ENCODE results near the gene PYGO2.

PYGO2 gene

DNA sequence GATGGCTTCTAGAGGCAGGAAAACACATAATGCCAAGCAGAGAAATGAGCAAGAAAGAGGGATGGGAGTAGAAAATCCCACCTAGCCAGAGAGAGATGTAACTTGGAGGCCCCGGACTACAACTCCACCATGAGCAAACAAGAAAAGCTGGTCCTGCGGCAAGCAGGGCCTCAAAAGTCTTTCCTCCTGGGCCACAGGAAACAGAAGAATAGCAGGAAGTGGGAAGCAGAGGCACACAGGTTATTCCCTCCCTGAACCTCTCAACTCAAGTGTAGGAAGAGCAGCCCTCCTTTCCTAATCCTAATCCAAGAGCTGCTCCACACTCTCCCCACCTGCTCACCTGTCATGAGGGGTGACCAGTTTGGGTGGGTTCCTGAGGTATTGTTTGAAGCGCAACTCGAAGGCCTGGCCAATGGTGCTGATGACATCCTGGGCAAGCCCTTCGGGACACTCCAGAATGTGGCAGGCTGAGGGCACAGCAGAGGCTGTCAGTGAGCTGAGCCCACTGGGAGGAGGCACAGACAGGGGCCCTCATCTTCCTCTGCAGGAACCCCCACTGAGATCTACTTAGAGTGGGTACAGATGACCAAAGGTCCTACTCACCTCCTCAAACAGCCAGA, 5.9 kb upstream of the PYGO2 start:
- Mint-ChIP-seq H3K4me3 (no peak overlapping the region), H3K27me3 (no peaks in the 10 kb centered on the region), H3K36me3 (peaks cover 44 to 60% of the 10 kb centered on the region in 2 donors), H3K27ac (peak overlapping the region; percentile 85), H3K9me3 (no peaks in the 10 kb centered on the region), H3K4me1 (peaks cover 36 to 61% of the 10 kb centered on the region in 2 donors)
- no peak for ATAC-seq (replicated peaks)
- no peak for DNase-seq

DNA sequence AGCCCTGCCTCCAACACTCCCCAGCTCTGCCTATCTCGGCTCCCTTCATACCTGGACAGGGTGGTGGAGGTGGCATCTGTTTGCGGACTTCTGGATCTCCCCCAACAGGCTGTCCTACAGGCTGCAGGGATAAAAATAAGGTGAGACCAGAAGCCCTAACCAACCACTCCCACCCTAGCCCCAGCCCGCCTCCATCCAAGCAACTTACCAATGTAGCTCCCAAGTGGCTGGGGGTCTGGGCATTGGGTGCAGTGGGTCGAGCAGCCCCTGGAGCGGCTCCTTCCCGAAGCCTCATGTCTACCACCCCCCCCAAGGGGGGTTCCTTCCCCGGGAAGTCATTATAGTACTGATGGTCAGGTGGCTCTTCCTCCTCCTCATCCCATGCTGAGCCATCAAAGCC, 4.5 kb upstream of the PYGO2 start:
- Mint-ChIP-seq H3K9me3 (no peaks in the 10 kb centered on the region), H3K27me3 (no peaks in the 10 kb centered on the region), H3K36me3 (peaks cover 41 to 56% of the 10 kb centered on the region in 2 donors), H3K27ac (no peak overlapping the region), H3K4me1 (peaks cover 27 to 54% of the 10 kb centered on the region in 2 donors), H3K4me3 (no peak overlapping the region)
- ATAC-seq (replicated peaks) (no peak), DNase-seq (no peak)

DNA sequence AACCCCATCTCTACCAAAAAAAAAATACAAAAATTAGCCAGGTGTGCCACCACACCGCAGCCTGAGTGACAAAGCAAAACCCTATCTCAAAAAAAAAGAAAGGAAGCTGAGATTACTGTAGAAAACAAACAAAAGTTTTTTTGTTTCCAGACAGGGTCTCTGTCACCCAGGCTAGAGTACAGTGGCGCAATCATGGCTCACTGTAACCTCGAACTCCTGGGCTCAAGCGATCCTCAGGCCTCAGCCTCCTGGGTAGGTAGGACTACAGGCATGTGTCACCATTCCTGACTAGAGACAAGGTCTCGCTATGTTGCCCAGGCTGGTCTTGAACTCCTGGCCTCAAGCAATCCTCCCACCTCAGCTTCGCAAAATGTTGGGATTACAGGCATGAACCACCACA, 2.8 kb upstream of the PYGO2 start:
- peak overlapping the region; percentile 20 for H3K27ac Mint-ChIP-seq
- H3K9me3 Mint-ChIP-seq, result no peaks in the 10 kb centered on the region
- H3K27me3 Mint-ChIP-seq, result no peaks in the 10 kb centered on the region
- no peak for DNase-seq
- no peak for ATAC-seq (replicated peaks)
- peaks cover 40 to 52% of the 10 kb centered on the region in 2 donors for H3K36me3 Mint-ChIP-seq
- H3K4me1 Mint-ChIP-seq, result peaks cover 20 to 53% of the 10 kb centered on the region in 2 donors
- H3K4me3 Mint-ChIP-seq, result no peak overlapping the region

DNA sequence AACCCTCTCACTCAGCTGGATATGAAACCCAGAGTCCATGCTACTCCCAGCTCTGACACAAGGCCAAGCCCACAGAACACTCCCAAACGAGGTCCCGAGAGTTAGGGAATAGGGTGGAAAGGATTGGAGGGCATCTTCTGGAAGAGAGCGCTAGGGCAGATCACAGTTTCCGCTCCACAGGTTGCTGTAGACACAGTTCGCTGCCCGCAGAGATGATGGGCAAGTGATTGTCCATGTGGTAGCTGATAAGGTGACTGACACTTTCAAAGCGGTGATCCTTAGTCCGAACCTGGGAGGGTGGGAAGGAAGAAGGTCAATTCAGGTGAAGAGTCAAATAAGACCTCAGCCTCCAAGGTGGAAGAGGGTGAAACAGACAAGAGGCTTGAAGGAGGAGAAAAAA, 2.1 kb upstream of the PYGO2 start:
- ATAC-seq (replicated peaks) (no peak), DNase-seq (no peak)
- H3K36me3 Mint-ChIP-seq, result peaks cover 34 to 48% of the 10 kb centered on the region in 2 donors
- H3K4me1 Mint-ChIP-seq, result peaks cover 16 to 52% of the 10 kb centered on the region in 2 donors
- no peak overlapping the region for H3K4me3 Mint-ChIP-seq
- no peaks in the 10 kb centered on the region for H3K27me3 Mint-ChIP-seq
- H3K27ac Mint-ChIP-seq, result no peak overlapping the region
- H3K9me3 Mint-ChIP-seq, result no peaks in the 10 kb centered on the region

DNA sequence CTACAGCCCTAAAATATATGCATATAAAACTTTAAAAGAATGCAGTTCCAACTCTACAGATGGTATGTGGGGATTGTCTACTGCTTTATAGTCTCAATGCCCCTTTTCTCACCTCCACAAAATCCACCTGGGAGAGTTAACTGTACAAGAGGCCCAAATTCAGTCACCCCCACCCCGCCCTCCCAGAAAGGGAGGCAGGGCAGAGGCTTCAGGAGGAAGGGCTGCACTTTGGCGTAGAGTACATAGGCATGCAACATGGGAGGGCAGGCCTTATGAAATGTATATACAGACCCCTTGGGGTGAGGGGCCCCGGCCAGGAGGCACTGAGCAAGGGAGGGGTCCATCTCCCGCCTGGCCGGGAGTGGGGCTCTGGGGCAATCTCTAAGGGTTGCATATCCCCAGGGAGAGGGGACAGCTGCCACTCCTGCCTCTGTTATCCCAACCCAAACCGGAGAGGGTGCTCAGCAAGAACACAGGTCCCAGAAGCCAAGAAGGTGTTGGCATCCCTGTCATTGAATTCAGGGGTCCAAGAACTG, 1.3 kb upstream of the PYGO2 start:
- H3K27me3 Mint-ChIP-seq, result no peaks in the 10 kb centered on the region
- ATAC-seq (replicated peaks), result no peak
- no peaks in the 10 kb centered on the region for H3K9me3 Mint-ChIP-seq
- H3K36me3 Mint-ChIP-seq, result peaks cover 33 to 44% of the 10 kb centered on the region in 2 donors
- no peak for DNase-seq
- peaks cover 19 to 44% of the 10 kb centered on the region in 2 donors for H3K4me1 Mint-ChIP-seq
- peak overlapping the region; percentile 88 to 90 for H3K4me3 Mint-ChIP-seq
- peak overlapping the region; percentile 81 for H3K27ac Mint-ChIP-seq

DNA sequence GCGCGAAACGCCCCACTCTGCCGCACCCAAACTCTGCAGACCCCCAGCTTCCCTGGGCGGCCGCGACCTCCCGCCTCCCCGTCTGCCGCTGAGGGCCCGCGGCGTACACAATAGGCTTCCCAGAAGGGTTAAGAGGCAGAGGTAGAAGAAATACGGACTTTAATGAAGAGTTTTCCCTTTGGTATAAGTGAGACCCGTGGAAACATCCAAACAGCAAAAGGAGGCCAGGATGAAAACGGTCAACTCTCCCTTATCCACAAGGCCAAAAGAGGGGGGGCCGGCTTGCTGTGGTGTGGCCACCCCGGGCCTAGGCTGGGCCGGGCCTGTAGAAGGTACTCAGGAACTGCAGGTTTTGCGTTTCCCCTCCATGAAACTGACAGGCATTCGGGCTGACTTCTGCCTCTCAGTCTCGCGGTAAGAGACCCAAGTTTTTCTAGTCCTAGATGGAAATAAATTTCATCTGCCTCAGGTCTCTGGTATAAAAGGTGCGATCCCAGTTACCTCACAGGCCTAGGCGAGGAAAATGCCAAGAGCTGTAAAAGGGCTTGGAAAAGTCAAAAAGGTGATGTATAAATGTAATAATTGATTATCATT, 671 bp upstream of the PYGO2 start:
- Mint-ChIP-seq H3K9me3 (no peaks in the 10 kb centered on the region), H3K36me3 (peaks cover 27 to 38% of the 10 kb centered on the region in 2 donors), H3K27ac (peak overlapping the region; percentile 97), H3K4me1 (peaks cover 21 to 49% of the 10 kb centered on the region in 2 donors), H3K4me3 (peak overlapping the region; percentile 88 to 90), H3K27me3 (no peaks in the 10 kb centered on the region)
- DNase-seq (no peak), ATAC-seq (replicated peaks) (peak; percentile 41)

DNA sequence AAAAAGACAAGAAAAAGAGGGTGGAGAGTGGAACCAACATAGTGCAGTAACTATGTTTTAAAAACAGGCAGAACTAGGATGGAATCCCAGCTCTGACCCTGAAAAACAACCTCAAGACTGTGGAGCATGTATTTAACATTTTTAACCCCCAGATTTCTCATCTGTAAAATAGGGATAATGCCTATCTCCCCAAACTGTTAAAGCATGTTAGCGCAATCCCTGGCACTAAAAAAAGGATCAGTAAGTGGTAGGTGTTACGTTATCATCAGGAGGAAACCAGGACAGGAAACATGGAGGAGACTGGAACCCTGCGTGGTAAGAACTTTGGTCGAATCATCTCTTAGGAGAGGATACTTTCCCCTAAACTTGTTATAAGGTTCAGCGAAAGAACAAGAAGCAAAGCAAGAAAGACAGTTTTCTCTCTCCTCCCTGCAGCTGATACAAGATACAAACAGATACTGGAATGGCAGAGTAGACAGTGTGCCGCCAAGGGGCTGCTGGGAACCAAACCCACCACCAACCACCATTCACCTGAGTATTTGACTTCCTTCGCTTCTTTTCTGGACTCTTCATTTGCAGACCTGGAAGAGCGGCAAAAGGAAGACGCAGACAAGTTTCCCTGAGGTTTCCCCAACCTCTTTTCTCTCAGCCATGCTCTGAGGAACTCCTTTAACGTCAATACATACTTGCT, 991 bp downstream of the PYGO2 start:
- DNase-seq (no peak), ATAC-seq (replicated peaks) (no peak)
- peaks cover 25 to 34% of the 10 kb centered on the region in 2 donors for H3K36me3 Mint-ChIP-seq
- peaks cover 32 to 62% of the 10 kb centered on the region in 2 donors for H3K4me1 Mint-ChIP-seq
- peak overlapping the region; percentile 88 for H3K4me3 Mint-ChIP-seq
- no peaks in the 10 kb centered on the region for H3K9me3 Mint-ChIP-seq
- peak overlapping the region; percentile 93 for H3K27ac Mint-ChIP-seq
- H3K27me3 Mint-ChIP-seq, result no peaks in the 10 kb centered on the region

DNA sequence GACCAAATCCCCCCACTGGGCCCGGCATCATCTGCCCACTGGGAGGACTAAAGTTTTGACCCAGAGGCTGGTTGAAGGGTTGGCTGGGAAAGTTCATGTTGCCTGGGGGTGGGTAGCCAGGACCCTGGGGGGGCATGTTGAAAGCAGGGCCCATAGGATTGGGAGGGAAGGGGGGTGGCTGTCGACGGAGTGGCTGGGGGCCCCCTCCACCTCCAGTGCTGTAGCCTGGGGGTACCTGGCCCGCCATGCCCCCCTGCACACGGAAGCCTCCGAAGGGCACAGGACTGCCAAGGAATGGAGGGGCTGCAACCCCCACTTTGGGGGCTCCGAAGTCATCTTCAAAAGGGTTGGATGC, 2.2 kb downstream of the PYGO2 start:
- Mint-ChIP-seq H3K27me3 (no peaks in the 10 kb centered on the region), H3K36me3 (peaks cover 20 to 28% of the 10 kb centered on the region in 2 donors), H3K9me3 (no peaks in the 10 kb centered on the region), H3K4me3 (peak overlapping the region; percentile 88), H3K4me1 (peaks cover 40 to 74% of the 10 kb centered on the region in 2 donors), H3K27ac (no peak overlapping the region)
- DNase-seq, result no peak
- no peak for ATAC-seq (replicated peaks)

DNA sequence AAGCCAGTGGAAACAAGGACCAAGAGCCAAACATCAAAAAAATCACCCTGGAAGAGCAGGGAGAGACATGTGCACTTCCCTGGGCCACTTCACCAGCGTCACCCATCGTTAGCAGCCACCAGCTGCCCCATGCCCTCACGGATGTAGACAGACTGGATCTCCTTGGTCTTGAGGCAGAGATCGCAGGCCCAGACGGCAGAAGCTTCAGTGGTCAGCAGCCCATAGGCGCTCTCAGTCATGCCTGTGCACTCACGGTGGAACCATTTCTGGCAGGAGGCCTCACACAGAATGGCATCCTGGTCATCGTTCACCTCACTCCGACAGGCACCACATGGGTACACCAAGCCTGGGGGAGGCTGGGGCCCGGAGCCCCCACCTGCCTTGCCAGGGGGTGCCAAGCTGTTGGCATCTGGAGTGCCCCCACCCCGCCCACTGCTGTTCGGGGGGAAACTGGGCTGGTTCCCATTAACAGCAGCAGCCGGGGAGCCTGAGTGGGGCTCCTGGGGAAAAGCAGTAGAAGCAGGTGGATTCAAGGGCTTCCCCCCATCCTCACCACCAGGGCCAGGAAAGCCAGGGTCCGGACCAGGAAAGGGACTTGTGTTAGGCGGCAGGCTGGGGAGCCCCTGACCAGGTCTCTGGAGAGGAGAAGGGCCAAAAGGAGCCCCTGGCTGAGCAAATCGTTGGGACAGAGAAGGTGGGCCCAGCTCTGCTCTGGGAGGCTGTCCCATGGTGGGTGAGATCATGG, 2.7 kb downstream of the PYGO2 start:
- ATAC-seq (replicated peaks) (no peak), DNase-seq (no peak)
- Mint-ChIP-seq H3K27me3 (no peaks in the 10 kb centered on the region), H3K4me3 (peak overlapping the region in 1 of 2 donors; percentile 4), H3K36me3 (peaks cover 18 to 25% of the 10 kb centered on the region in 2 donors), H3K9me3 (no peaks in the 10 kb centered on the region), H3K27ac (no peak overlapping the region), H3K4me1 (peaks cover 43 to 76% of the 10 kb centered on the region in 2 donors)

DNA sequence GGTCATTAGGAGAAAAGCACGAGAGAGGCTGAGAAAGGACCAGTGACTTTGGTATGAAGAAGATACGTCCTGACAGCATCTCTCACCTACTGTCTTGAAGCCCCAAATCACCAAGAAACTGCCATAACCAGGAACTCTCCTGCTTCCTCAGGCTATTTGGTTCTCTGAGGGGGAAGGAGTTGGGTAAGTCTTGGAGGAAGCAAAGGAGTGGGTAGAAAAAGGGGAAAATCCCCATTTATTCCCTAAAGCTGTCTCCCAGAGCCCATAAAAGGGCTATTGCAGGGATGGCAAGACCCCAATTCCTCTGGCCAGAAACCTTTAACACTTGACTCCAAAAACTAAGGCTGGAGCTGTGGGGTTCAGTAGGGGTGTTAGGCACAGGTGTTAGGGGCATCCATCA, 3.5 kb downstream of the PYGO2 start:
- Mint-ChIP-seq H3K9me3 (no peaks in the 10 kb centered on the region), H3K4me3 (no peak overlapping the region), H3K36me3 (peaks cover 13 to 17% of the 10 kb centered on the region in 2 donors), H3K27me3 (no peaks in the 10 kb centered on the region), H3K27ac (no peak overlapping the region), H3K4me1 (peaks cover 43 to 76% of the 10 kb centered on the region in 2 donors)
- ATAC-seq (replicated peaks) (no peak), DNase-seq (no peak)

DNA sequence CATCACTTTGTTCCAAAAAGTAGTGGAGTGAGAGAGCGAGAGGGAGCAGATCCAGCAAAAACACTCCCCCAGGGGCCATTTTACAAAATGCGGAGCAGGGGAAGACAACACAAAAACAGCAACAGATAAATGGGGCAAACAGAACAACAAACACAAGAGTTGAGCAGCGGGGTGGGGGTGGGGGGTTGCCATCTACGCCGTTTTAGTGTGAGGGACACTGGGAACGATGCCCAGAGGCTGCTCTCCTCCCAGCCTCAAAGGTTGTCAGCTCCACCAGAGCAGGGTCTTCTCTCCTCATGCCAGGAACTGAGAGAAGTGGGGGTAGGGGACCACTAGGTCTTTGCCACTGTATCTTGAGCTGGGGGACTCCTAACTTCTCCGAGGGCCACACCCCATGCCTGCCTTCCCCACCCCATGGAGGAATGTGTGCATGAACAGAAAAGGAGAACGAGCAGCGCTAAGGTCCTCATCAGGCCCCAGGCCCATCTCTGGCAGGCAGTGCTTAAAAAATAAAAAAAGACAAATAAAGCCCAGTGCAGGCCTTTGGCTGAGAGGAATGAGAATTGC, 4.4 kb downstream of the PYGO2 start:
- DNase-seq, result no peak
- Mint-ChIP-seq H3K4me1 (peaks cover 49 to 76% of the 10 kb centered on the region in 2 donors), H3K36me3 (peaks cover 7 to 12% of the 10 kb centered on the region in 2 donors), H3K9me3 (no peaks in the 10 kb centered on the region), H3K4me3 (no peak overlapping the region), H3K27ac (no peak overlapping the region), H3K27me3 (no peaks in the 10 kb centered on the region)
- no peak for ATAC-seq (replicated peaks)

DNA sequence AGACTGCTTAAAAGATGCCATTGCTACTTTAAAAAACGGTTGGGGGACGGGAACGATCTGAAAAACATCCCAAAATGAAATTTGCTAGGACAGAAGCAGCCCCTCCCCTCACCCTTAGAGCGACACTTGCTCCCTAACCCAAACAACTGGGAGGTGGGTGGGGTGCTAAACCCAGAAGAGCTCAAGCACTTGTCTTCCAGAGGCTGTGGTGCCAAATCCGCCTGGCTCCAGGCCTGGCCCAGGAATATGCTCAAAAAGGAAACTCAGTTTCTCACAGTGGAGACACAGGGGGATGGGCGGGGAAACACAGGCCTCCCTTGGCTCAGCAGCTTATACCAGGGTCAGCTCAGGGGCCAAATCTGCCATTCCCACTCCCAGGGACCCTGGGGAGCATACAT, 5.0 kb downstream of the PYGO2 start:
- ATAC-seq (replicated peaks) (no peak), DNase-seq (no peak)
- peak overlapping the region; percentile 93 to 94 for H3K4me3 Mint-ChIP-seq
- H3K36me3 Mint-ChIP-seq, result peaks cover 7 to 11% of the 10 kb centered on the region in 2 donors
- no peaks in the 10 kb centered on the region for H3K9me3 Mint-ChIP-seq
- no peaks in the 10 kb centered on the region for H3K27me3 Mint-ChIP-seq
- H3K27ac Mint-ChIP-seq, result peak overlapping the region; percentile 96
- H3K4me1 Mint-ChIP-seq, result peaks cover 54 to 82% of the 10 kb centered on the region in 2 donors

DNA sequence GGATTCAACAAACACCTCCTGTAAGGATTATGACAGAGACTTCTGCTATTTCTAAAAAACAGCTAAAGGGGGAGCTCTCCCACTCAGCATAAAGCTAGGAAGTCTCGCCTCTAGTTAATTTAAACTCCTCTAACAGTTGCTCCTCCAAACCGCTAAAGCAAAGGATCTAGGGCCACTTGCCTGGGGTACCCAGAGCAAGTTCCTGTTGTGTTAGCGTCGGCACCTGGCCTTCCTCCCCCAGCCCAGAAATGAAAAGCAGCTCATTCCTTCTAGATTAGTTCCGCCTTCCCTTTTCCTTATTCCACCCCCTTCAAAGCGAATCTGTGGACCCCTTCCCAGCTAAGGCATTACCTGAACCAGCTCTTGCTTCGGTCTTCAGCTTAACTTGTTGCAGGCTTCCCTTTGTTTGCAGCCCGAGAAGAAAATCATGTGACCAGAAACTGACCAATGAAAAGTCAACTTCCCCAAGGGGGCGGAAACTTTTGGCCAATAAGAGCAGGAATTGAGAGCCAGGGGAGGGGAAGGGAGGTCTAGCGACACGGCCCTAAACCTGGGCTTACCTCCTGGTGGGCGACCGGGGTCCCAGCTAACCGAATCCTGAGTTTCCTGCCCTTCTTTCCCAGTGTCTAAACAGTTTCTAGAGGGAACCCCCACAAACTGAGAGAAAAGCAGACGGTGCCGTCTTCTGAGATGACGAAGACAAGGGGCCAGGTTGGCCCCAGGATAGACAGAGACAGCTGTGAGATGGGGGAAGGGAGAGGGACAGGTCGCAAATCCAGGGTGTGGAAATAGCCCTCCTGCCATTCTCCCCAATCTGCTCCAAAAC, 5.7 kb downstream of the PYGO2 start, which contains the start of gene PBXIP1:
Gene PBXIP1, minus strand, starts transcription at position 382 of the 826 bp plus-strand sequence. CDS start 2,378 bp downstream, outside the sequence.
- Mint-ChIP-seq H3K36me3 (peaks cover 7 to 11% of the 10 kb centered on the region in 2 donors), H3K27me3 (no peaks in the 10 kb centered on the region), H3K9me3 (no peaks in the 10 kb centered on the region), H3K27ac (peak within 1 kb of the TSS; percentile 96), H3K4me3 (peak within 1 kb of the TSS; percentile 93 to 94), H3K4me1 (peaks cover 58 to 86% of the 10 kb centered on the region in 2 donors)
- ATAC-seq (replicated peaks), result peak; percentile 75 to 83
- peak; percentile 83 for DNase-seq

All from stimulated activated naive B cell treated with anti-CD40 and anti-IgM and Interleukin-4, amounts not matched to agents 10 μg/mL and 1 μg/mL and 100 μg/mL, for 72 hours (primary cell).